Esophagus muscularis mucosa (tissue), 4 donors: ENCODE results near the gene MEIS3. TPM values are rescaled to one million over a fixed set of nuclear protein-coding genes. Genes with fewer than 3 reads are reported as not detected.
"Not testable (repeated sequence)": the region's sequence is repeated elsewhere in the genome, so short reads cannot be mapped to it uniquely, and the experiment has no call there.

Experiments used
- DNase-seq: peaks from one replicate; pipeline ENCODE4 v3.0.0-alpha.2; 2017; ENCODE audit errors: extremely low spot score
- H3K27ac ChIP-seq, 4 donors: fragments of 200-600 bp; sonication (generic); replicated peaks in 1 of 4; 1 replicate in 3 of 4; 2 replicates in 1 of 4; pipeline ENCODE4 v1.5.1; 2016 to 2019; ENCODE audit warnings: mild to moderate bottlenecking in 1 of 4
- H3K27me3 ChIP-seq, 4 donors: fragments of 200-600 bp; sonication (generic); one replicate each; pipeline versions ENCODE4 v1.5.1 to v1.6.0; 2016 to 2019
- H3K36me3 ChIP-seq, 4 donors: fragments of 200-600 bp; sonication (generic); one replicate each; pipeline ENCODE4 v1.5.1; 2016 to 2019
- H3K4me1 ChIP-seq, 4 donors: fragments of 200-600 bp; sonication (generic); one replicate each; pipeline ENCODE4 v1.5.1; 2016 to 2019
- H3K4me3 ChIP-seq, 4 donors: fragments of 200-600 bp; sonication (generic); 1 replicate in 2 of 4; 2 replicates in 2 of 4; pipeline ENCODE4 v1.5.1; 2016 to 2019; ENCODE audit warnings: mild to moderate bottlenecking in 4 of 4, moderate library complexity in 1 of 4
- H3K9me3 ChIP-seq, 4 donors: fragments of 200-600 bp; sonication (generic); 1 replicate in 3 of 4; 2 replicates in 1 of 4; pipeline ENCODE4 v1.5.1; 2016 to 2019
- CTCF ChIP-seq, 3 experiments: fragments of 200-600 bp in 2 of 3; fragments of 450-650 bp in 1 of 3; sonication (generic) in 2 of 3; IDR thresholded peaks; one replicate each; pipeline ENCODE4 v1.5.1; 2017 to 2019; ENCODE audit warnings: antibody characterized with exemption in 3 of 3, mild to moderate bottlenecking in 2 of 3, moderate library complexity in 1 of 3
- EP300 ChIP-seq: sonication (generic); formaldehyde crosslinking; IDR thresholded peaks from one replicate; pipeline ENCODE4 v1.6.1; 2017; ENCODE audit warnings: antibody characterized with exemption
- POLR2A ChIP-seq: fragments of 450-650 bp; IDR thresholded peaks from one replicate; pipeline ENCODE4 v1.6.1; 2017; ENCODE audit warnings: antibody characterized with exemption, moderate library complexity, mild to moderate bottlenecking, low read depth
- POLR2AphosphoS5 ChIP-seq, 2 donors: sonication (generic); formaldehyde crosslinking; IDR thresholded peaks; one replicate each; pipeline ENCODE4 v1.6.1; 2017; ENCODE audit warnings: antibody characterized with exemption in 2 of 2
- WGBS: methylation state at CpG from one replicate; pipeline ENCODE4 v1.1.5; 2018; 5-methylcytosine and 5-hydroxymethylcytosine counted together
- intact Hi-C: fragments of 100-400 bp; cut with DNase I; formaldehyde crosslinking; loops from one replicate; pipeline ENCODE4 v1.15.1; 2023
- total RNA-seq, 4 donors: library from RNA; depleted of rRNA; stranded (reverse); fragments of >200 nt; gene quantifications; one replicate each; pipeline versions ENCODE4 v1.1.0 to v1.2.1, GENCODE V29; 2016

The MEIS3 gene
- total RNA-seq, 4 donors from 2014 or later: 22.8 to 33.2 (median 30.7) TPM

GRCh38 chr19:47371261-47371660 is 48.1 kb downstream of the MEIS3 start:
- H3K36me3 ChIP-seq: peaks cover 60 to 95% (median 92%) of the 10 kb centered on the region in 4 donors
- no peaks in the 10 kb centered on the region for H3K9me3 ChIP-seq
- no peak for DNase-seq
- no peak for TF ChIP-seq POLR2A
- TF ChIP-seq POLR2AphosphoS5 (IDR thresholded peaks at IDR 0.05): no peak
- TF ChIP-seq CTCF (IDR thresholded peaks at IDR 0.05): no peak
- no peak for TF ChIP-seq EP300
- intact Hi-C loops: no loop called here
- H3K4me3 ChIP-seq: no peak overlapping the region
- H3K27ac ChIP-seq: no peak overlapping the region
- no peaks in the 10 kb centered on the region for H3K4me1 ChIP-seq
- H3K27me3 ChIP-seq: no peaks in the 10 kb centered on the region
- 86% methylated on average over 9 of the region's 9 CpGs for WGBS

- TF ChIP-seq POLR2A: no peak
- no peak for TF ChIP-seq CTCF (IDR thresholded peaks at IDR 0.05)
- TF ChIP-seq EP300: no peak
- TF ChIP-seq POLR2AphosphoS5 (IDR thresholded peaks at IDR 0.05): no peak
- no peaks in the 10 kb centered on the region for H3K4me1 ChIP-seq
- H3K9me3 ChIP-seq: no peaks in the 10 kb centered on the region
- WGBS: 69% methylated on average over 8 of the region's 10 CpGs
- no peak for DNase-seq
- peaks cover 54 to 95% (median 91%) of the 10 kb centered on the region in 4 donors for H3K36me3 ChIP-seq
- no peak overlapping the region for H3K27ac ChIP-seq
- H3K4me3 ChIP-seq: no peak overlapping the region
- intact Hi-C loops: no loop called here
- no peaks in the 10 kb centered on the region for H3K27me3 ChIP-seq
Observed at GRCh38 chr19:47370045-47370611, 49.2 kb downstream of the MEIS3 start.

- intact Hi-C loops: not testable (repeated sequence)
Observed at GRCh38 chr19:47365455-47365854, 53.9 kb downstream of the MEIS3 start.

GRCh38 chr19:47363758-47364531 is 55.4 kb downstream of the MEIS3 start:
- Histone ChIP-seq H3K27ac (no peak overlapping the region), H3K4me3 (no peak overlapping the region), H3K4me1 (no peaks in the 10 kb centered on the region), H3K27me3 (no peaks in the 10 kb centered on the region), H3K9me3 (no peaks in the 10 kb centered on the region), H3K36me3 (peaks cover 59 to 95% (median 91%) of the 10 kb centered on the region in 4 donors)
- 86% methylated on average over 13 of the region's 13 CpGs for WGBS
- no peak for DNase-seq
- TF ChIP-seq CTCF (IDR thresholded peaks at IDR 0.05) (no peak), POLR2A (no peak), POLR2AphosphoS5 (IDR thresholded peaks at IDR 0.05) (no peak), EP300 (no peak)
- intact Hi-C loops: no loop called here

More at GRCh38 chr19:47365455-47365854, 53.9 kb downstream of the MEIS3 start:
- H3K4me3 ChIP-seq, H3K27me3 ChIP-seq, H3K4me1 ChIP-seq, H3K27ac ChIP-seq, DNase-seq, H3K9me3 ChIP-seq: not testable (repeated sequence)
- peaks cover 62 to 95% (median 92%) of the 10 kb centered on the region in 4 donors for H3K36me3 ChIP-seq
- 85% methylated on average over 5 of the region's 10 CpGs for WGBS

- Histone ChIP-seq H3K27ac (no peak overlapping the region), H3K36me3 (peaks cover 73 to 100% (median 98%) of the 10 kb centered on the region in 4 donors), H3K4me3 (no peak overlapping the region), H3K4me1 (no peaks in the 10 kb centered on the region), H3K27me3 (no peaks in the 10 kb centered on the region), H3K9me3 (no peaks in the 10 kb centered on the region)
- DNase-seq: no peak
- intact Hi-C loops: no loop called here
- no peak for TF ChIP-seq EP300
- no peak for TF ChIP-seq POLR2AphosphoS5 (IDR thresholded peaks at IDR 0.05)
- TF ChIP-seq CTCF (IDR thresholded peaks at IDR 0.05): no peak
- TF ChIP-seq POLR2A: no peak
- 94% methylated on average over 16 of the region's 21 CpGs for WGBS
Observed at GRCh38 chr19:47362321-47362720, 57.0 kb downstream of the MEIS3 start.
